Breast epithelium (tissue), 3 donors: Measurements from ENCODE around the gene BLNK.

Experiments
- POLR2AphosphoS5 ChIP-seq, 3 donors: sonication (generic); formaldehyde crosslinking; IDR thresholded peaks; one replicate each; pipeline ENCODE4 v1.6.1; 2017; ENCODE audit warnings: antibody characterized with exemption in 3 of 3
- TF ChIP-seq, protein P1 (sequence below), 3 donors: fragments of 450-650 bp; IDR thresholded peaks; one replicate each; pipeline ENCODE4 v1.5.1; 2016 to 2017; ENCODE audit warnings: antibody characterized with exemption in 3 of 3, mild to moderate bottlenecking in 3 of 3, moderate library complexity in 3 of 3

DNA sequence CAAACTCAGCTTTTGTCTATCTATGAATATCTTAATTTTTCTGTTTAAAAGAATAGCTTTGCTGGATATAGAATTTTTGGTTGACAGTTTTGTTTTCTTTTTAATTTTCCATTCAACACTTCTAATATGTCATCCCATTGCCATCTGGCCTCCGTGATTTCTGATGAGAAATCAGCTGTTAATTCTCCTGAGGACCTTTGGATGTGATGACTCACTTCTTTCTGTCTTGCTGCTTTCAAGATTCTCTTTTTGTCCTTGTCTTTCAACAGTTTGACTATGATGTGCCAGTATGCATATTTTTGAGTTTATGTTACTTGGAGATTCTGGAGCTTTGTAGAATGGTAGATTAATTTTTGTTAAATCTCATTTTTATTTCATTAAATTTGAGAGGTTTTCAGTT lies 102.8 kb downstream of the BLNK start:
- TF ChIP-seq, protein P1, sequence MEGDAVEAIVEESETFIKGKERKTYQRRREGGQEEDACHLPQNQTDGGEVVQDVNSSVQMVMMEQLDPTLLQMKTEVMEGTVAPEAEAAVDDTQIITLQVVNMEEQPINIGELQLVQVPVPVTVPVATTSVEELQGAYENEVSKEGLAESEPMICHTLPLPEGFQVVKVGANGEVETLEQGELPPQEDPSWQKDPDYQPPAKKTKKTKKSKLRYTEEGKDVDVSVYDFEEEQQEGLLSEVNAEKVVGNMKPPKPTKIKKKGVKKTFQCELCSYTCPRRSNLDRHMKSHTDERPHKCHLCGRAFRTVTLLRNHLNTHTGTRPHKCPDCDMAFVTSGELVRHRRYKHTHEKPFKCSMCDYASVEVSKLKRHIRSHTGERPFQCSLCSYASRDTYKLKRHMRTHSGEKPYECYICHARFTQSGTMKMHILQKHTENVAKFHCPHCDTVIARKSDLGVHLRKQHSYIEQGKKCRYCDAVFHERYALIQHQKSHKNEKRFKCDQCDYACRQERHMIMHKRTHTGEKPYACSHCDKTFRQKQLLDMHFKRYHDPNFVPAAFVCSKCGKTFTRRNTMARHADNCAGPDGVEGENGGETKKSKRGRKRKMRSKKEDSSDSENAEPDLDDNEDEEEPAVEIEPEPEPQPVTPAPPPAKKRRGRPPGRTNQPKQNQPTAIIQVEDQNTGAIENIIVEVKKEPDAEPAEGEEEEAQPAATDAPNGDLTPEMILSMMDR (IDR thresholded peaks at IDR 0.05), result no peak
- no peak for TF ChIP-seq POLR2AphosphoS5 (IDR thresholded peaks at IDR 0.05)
